ENCODE measurements around the gene CYB5R3.

The CYB5R3 gene

GRCh38 chr22:42648368-42649245 lies 585 bp downstream of the CYB5R3 start:
- no peak for DNase-seq (ENCODE audit: low spot score)
- peak overlapping the region; percentile 96 for H3K4me3 ChIP-seq
- peak overlapping the region; percentile 93 to 99 for H3K27ac ChIP-seq
- TF ChIP-seq, protein P1, sequence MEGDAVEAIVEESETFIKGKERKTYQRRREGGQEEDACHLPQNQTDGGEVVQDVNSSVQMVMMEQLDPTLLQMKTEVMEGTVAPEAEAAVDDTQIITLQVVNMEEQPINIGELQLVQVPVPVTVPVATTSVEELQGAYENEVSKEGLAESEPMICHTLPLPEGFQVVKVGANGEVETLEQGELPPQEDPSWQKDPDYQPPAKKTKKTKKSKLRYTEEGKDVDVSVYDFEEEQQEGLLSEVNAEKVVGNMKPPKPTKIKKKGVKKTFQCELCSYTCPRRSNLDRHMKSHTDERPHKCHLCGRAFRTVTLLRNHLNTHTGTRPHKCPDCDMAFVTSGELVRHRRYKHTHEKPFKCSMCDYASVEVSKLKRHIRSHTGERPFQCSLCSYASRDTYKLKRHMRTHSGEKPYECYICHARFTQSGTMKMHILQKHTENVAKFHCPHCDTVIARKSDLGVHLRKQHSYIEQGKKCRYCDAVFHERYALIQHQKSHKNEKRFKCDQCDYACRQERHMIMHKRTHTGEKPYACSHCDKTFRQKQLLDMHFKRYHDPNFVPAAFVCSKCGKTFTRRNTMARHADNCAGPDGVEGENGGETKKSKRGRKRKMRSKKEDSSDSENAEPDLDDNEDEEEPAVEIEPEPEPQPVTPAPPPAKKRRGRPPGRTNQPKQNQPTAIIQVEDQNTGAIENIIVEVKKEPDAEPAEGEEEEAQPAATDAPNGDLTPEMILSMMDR (IDR thresholded peaks at IDR 0.05), result no peak

- TF ChIP-seq, protein P1 (IDR thresholded peaks at IDR 0.05), result no peak
- no peak for DNase-seq (ENCODE audit: low spot score)
- Histone ChIP-seq H3K27ac (peak overlapping the region; percentile 93 to 99), H3K4me3 (peak overlapping the region; percentile 96)
Measured at GRCh38 chr22:42648017-42648367, 1.2 kb downstream of the CYB5R3 start.

DNA sequence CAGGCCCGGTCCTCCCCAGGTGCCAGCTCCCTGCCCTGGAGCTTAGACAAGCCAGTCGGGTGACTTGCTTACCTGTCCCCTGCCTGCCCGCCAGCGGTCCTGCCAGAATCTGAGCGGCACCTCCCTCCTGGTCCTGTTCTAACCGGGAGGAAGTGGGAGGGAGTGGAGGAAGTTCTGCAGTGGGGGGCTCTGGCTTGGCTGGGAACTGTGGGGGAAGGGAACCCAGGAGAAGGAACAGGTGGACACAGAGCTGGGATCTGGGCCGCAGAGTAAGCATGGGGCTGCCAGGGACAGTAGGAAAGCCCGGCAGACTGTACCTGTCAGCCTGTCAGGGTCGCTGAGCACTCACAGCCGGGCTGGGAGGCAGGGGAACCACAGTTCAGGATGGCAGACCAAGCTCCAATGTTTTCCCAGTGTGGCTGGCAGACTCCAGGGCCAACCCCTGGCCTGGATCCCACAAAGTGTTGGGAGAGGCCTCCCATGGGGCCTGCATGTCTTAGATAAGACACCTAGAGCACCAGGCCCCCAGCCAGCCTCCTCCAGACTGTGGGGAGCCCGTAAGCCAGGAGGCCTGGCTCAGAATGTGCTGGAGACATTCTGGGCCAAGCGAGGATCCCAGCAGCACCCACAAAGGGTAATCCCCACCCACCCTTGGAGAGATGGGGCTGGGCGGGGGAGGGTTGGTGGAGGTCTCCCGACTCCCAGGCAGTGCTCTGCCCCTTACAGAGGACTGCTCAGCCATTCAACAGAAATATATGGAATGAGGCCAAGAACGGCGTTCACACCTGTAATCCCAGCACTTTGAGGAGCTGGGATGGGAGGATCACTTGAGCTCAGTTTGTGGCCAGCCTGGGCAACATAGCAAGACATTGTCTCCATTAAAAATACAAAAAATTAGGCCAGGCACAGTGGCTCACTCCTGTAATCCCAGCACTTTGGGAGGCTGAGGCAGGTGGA lies 2.3 kb downstream of the CYB5R3 start:
- Histone ChIP-seq H3K27ac (peak overlapping the region; percentile 83 to 92), H3K4me3 (peak overlapping the region; percentile 96)
- no peak for DNase-seq (ENCODE audit: low spot score)
- TF ChIP-seq, protein P1 (IDR thresholded peaks at IDR 0.05), result no peak

- no peak for DNase-seq (ENCODE audit: low spot score)
- TF ChIP-seq, protein P1 (IDR thresholded peaks at IDR 0.05), result no peak
- H3K4me3 ChIP-seq, result peak overlapping the region; percentile 96
- H3K27ac ChIP-seq, result peak overlapping the region; percentile 83 to 92
Measured at GRCh38 chr22:42645938-42646568, 3.1 kb downstream of the CYB5R3 start.

- TF ChIP-seq, protein P1 (IDR thresholded peaks at IDR 0.05), result no peak
- peak overlapping the region; percentile 96 for H3K4me3 ChIP-seq
- no peak for DNase-seq (ENCODE audit: low spot score)
- H3K27ac ChIP-seq, result peak overlapping the region; percentile 83 to 92
Measured at GRCh38 chr22:42645341-42645937, 3.8 kb downstream of the CYB5R3 start.
